ENCODE data around the gene ATP13A3. TPM values are rescaled to one million over a fixed set of nuclear protein-coding genes. Genes with fewer than 3 reads are reported as not detected.

Gene ATP13A3
- total RNA-seq, 3 donors from 2014 or later, result 186 to 209 (median 188) TPM

GRCh38 chr3:194455481-194455880 is 31.3 kb downstream of the ATP13A3 start:
- Mint-ChIP-seq H3K4me3 (no peak overlapping the region), H3K4me1 (ENCODE audit: low read depth) (peaks cover 2% of the 10 kb centered on the region), H3K9me3 (no peaks in the 10 kb centered on the region), H3K27me3 (ENCODE audit: low read depth) (no peaks in the 10 kb centered on the region), H3K36me3 (ENCODE audit: insufficient read depth) (peaks cover 37% of the 10 kb centered on the region)
- no peak for DNase-seq
- ATAC-seq, result no peak

- peaks cover 57% of the 10 kb centered on the region for H3K36me3 Mint-ChIP-seq (ENCODE audit: insufficient read depth)
- H3K27me3 Mint-ChIP-seq (ENCODE audit: low read depth), result no peaks in the 10 kb centered on the region
Measured at GRCh38 chr3:194450341-194450740, 36.5 kb downstream of the ATP13A3 start.

DNA sequence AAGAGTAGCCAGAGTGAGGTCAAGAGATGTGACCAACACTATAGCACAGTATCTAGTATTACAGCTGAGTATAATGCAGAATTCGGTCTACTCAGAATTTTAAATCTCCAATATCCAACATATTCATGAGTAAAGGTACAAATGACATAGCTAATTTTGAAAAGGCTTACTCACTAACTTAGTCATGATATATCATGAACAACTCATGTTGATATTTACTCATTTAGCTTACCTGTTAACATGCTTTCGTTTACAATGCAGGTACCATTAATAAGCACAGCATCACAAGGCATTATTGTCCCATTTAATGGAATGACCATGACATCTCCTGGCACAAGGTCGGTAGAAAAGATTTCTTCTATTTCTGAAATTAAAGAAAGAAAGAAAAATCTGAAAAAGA is 36.9 kb downstream of the ATP13A3 start:
- peaks cover 58% of the 10 kb centered on the region for H3K36me3 Mint-ChIP-seq (ENCODE audit: insufficient read depth)

More at GRCh38 chr3:194450341-194450740, 36.5 kb downstream of the ATP13A3 start:
- no peak overlapping the region for H3K4me3 Mint-ChIP-seq
- ATAC-seq (no peak), DNase-seq (no peak)
- no peaks in the 10 kb centered on the region for H3K9me3 Mint-ChIP-seq
- peaks cover 4% of the 10 kb centered on the region for H3K4me1 Mint-ChIP-seq (ENCODE audit: low read depth)

GRCh38 chr3:194447657-194448056 is 39.1 kb downstream of the ATP13A3 start:
- Mint-ChIP-seq H3K36me3 (ENCODE audit: insufficient read depth) (peaks cover 67% of the 10 kb centered on the region), H3K9me3 (no peaks in the 10 kb centered on the region)

More for the DNA sequence above, 36.9 kb downstream of the ATP13A3 start:
- no peak for DNase-seq
- H3K27me3 Mint-ChIP-seq (ENCODE audit: low read depth), result no peaks in the 10 kb centered on the region
- H3K4me3 Mint-ChIP-seq, result no peak overlapping the region
- ATAC-seq, result no peak
- peaks cover 4% of the 10 kb centered on the region for H3K4me1 Mint-ChIP-seq (ENCODE audit: low read depth)
- H3K9me3 Mint-ChIP-seq, result no peaks in the 10 kb centered on the region

GRCh38 chr3:194447161-194447560 is 39.6 kb downstream of the ATP13A3 start:
- DNase-seq (no peak), ATAC-seq (no peak)
- H3K4me3 Mint-ChIP-seq, result no peak overlapping the region
- no peaks in the 10 kb centered on the region for H3K9me3 Mint-ChIP-seq
- peaks cover 68% of the 10 kb centered on the region for H3K36me3 Mint-ChIP-seq (ENCODE audit: insufficient read depth)
- no peaks in the 10 kb centered on the region for H3K27me3 Mint-ChIP-seq (ENCODE audit: low read depth)
- H3K4me1 Mint-ChIP-seq (ENCODE audit: low read depth), result peaks cover 3% of the 10 kb centered on the region

More at GRCh38 chr3:194447657-194448056, 39.1 kb downstream of the ATP13A3 start:
- H3K4me3 Mint-ChIP-seq, result no peak overlapping the region
- no peaks in the 10 kb centered on the region for H3K27me3 Mint-ChIP-seq (ENCODE audit: low read depth)
- H3K4me1 Mint-ChIP-seq (ENCODE audit: low read depth), result peaks cover 4% of the 10 kb centered on the region
- DNase-seq (no peak), ATAC-seq (no peak)

DNA sequence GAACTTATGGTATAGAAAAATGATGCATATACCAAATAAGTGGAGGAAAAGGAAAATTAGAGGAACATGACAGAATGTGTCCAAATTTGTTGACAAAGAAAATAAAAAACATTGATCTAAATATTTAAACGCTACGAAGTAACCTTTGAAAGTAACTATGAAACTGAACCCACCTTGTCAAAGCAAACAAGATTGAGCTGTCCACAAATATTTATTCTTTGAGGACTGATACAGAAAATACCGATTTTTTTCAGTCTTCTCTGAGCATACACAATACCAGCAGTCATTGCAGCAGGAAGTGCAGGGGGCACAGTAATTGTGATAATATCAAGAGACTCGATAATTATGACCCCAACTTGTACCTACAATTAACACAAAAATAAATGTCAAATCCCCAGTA is 40.0 kb downstream of the ATP13A3 start:
- H3K4me1 Mint-ChIP-seq (ENCODE audit: low read depth), result peaks cover 3% of the 10 kb centered on the region
- H3K27me3 Mint-ChIP-seq (ENCODE audit: low read depth), result no peaks in the 10 kb centered on the region
- ATAC-seq (no peak), DNase-seq (no peak)
- no peaks in the 10 kb centered on the region for H3K9me3 Mint-ChIP-seq
- no peak overlapping the region for H3K4me3 Mint-ChIP-seq
- H3K36me3 Mint-ChIP-seq (ENCODE audit: insufficient read depth), result peaks cover 66% of the 10 kb centered on the region

- no peak for DNase-seq
- H3K27me3 Mint-ChIP-seq (ENCODE audit: low read depth), result no peaks in the 10 kb centered on the region
- peaks cover 3% of the 10 kb centered on the region for H3K4me1 Mint-ChIP-seq (ENCODE audit: low read depth)
- no peaks in the 10 kb centered on the region for H3K9me3 Mint-ChIP-seq
- no peak overlapping the region for H3K4me3 Mint-ChIP-seq
- no peak for ATAC-seq
- peaks cover 61% of the 10 kb centered on the region for H3K36me3 Mint-ChIP-seq (ENCODE audit: insufficient read depth)
Measured at GRCh38 chr3:194446172-194446571, 40.6 kb downstream of the ATP13A3 start.

GRCh38 chr3:194443901-194444300 is 42.9 kb downstream of the ATP13A3 start:
- ATAC-seq, result no peak

DNA sequence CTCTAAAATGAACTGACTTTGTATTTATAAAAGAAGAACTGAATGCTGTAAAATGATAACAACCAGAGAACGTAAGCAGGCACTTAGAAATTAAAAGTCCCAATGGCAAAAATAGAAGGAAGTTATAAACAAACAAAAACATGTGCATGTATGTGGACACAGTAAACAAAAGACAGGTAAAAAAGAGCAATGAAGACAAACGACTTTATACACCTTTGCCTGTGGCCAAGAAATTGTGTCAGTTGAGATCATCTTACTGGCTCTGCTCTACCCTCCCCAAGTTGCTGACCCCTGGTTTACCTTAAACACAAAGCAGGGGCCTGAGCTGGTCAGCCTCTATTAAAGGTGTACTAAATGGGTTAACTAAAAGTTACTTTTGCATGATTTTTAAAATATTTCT is 46.0 kb downstream of the ATP13A3 start:
- H3K36me3 Mint-ChIP-seq (ENCODE audit: insufficient read depth), result peaks cover 67% of the 10 kb centered on the region

More at GRCh38 chr3:194443901-194444300, 42.9 kb downstream of the ATP13A3 start:
- Mint-ChIP-seq H3K4me1 (ENCODE audit: low read depth) (peaks cover 5% of the 10 kb centered on the region), H3K27me3 (ENCODE audit: low read depth) (no peaks in the 10 kb centered on the region), H3K9me3 (no peaks in the 10 kb centered on the region), H3K36me3 (ENCODE audit: insufficient read depth) (peaks cover 61% of the 10 kb centered on the region), H3K4me3 (no peak overlapping the region)
- DNase-seq, result no peak

GRCh38 chr3:194439881-194440550 is 46.8 kb downstream of the ATP13A3 start:
- H3K4me1 Mint-ChIP-seq (ENCODE audit: low read depth), result peaks cover 2% of the 10 kb centered on the region
- no peaks in the 10 kb centered on the region for H3K9me3 Mint-ChIP-seq
- no peak for DNase-seq
- no peak overlapping the region for H3K4me3 Mint-ChIP-seq
- H3K27me3 Mint-ChIP-seq (ENCODE audit: low read depth), result no peaks in the 10 kb centered on the region
- H3K36me3 Mint-ChIP-seq (ENCODE audit: insufficient read depth), result peaks cover 67% of the 10 kb centered on the region
- no peak for ATAC-seq

More for the DNA sequence above, 46.0 kb downstream of the ATP13A3 start:
- Mint-ChIP-seq H3K4me1 (ENCODE audit: low read depth) (peaks cover 2% of the 10 kb centered on the region), H3K4me3 (no peak overlapping the region), H3K9me3 (no peaks in the 10 kb centered on the region), H3K27me3 (ENCODE audit: low read depth) (no peaks in the 10 kb centered on the region)
- DNase-seq (no peak), ATAC-seq (no peak)

DNA sequence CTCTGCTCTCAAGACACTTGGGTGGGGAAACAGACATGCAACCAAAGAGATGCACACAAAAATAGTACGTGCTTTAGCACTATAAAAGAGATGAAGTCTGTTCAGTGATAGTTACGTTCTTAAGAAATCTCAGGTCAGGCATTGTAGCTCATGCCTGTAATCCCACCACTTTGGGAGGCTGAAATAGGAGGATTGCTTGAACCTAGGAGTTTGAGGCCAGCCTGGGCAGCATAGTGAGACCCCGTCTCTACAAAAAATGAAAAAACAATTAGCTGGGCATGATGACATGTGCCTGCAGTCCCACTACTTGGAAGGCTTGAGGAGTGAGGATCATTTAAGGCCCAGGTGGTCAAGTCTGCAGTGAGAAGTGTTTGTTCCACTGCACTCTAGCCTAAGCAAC is 52.3 kb downstream of the ATP13A3 start:
- no peak for DNase-seq
- ATAC-seq, result no peak
- no peaks in the 10 kb centered on the region for H3K27me3 Mint-ChIP-seq (ENCODE audit: low read depth)
- no peaks in the 10 kb centered on the region for H3K9me3 Mint-ChIP-seq
- H3K4me3 Mint-ChIP-seq, result no peak overlapping the region
- H3K36me3 Mint-ChIP-seq (ENCODE audit: insufficient read depth), result peaks cover 58% of the 10 kb centered on the region
- peaks cover 2% of the 10 kb centered on the region for H3K4me1 Mint-ChIP-seq (ENCODE audit: low read depth)

GRCh38 chr3:194431554-194431953 is 55.2 kb downstream of the ATP13A3 start:
- Mint-ChIP-seq H3K36me3 (ENCODE audit: insufficient read depth) (peaks cover 56% of the 10 kb centered on the region), H3K27me3 (ENCODE audit: low read depth) (no peaks in the 10 kb centered on the region), H3K4me1 (ENCODE audit: low read depth) (no peaks in the 10 kb centered on the region), H3K9me3 (no peaks in the 10 kb centered on the region), H3K4me3 (no peak overlapping the region)
- ATAC-seq (no peak), DNase-seq (no peak)

DNA sequence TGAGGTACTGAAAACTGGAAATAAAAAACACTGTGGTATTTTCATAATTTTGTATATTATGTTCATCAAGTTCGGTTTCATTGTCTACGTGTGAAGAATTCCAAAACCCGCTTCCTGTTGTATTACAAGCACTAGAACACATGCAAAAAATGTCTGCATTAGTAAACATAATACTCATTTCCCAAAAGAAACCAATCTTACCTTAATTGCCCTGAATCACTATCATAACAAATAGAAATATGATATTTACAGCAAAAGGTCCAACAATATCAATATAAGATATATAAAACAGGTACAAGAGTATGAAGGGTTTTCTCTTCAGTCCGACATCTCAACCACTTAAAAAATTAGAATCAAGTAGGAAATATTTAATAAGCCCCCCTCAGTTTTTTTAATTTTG is 61.4 kb downstream of the ATP13A3 start:
- H3K27me3 Mint-ChIP-seq (ENCODE audit: low read depth), result no peaks in the 10 kb centered on the region
- no peak overlapping the region for H3K4me3 Mint-ChIP-seq
- peaks cover 35% of the 10 kb centered on the region for H3K36me3 Mint-ChIP-seq (ENCODE audit: insufficient read depth)
- no peaks in the 10 kb centered on the region for H3K4me1 Mint-ChIP-seq (ENCODE audit: low read depth)
- DNase-seq (no peak), ATAC-seq (no peak)
- no peaks in the 10 kb centered on the region for H3K9me3 Mint-ChIP-seq

- Mint-ChIP-seq H3K4me1 (ENCODE audit: low read depth) (no peaks in the 10 kb centered on the region), H3K9me3 (no peaks in the 10 kb centered on the region), H3K36me3 (ENCODE audit: insufficient read depth) (peaks cover 35% of the 10 kb centered on the region), H3K27me3 (ENCODE audit: low read depth) (no peaks in the 10 kb centered on the region), H3K4me3 (no peak overlapping the region)
- no peak for DNase-seq
- no peak for ATAC-seq
Measured at GRCh38 chr3:194424953-194425352, 61.8 kb downstream of the ATP13A3 start.

DNA sequence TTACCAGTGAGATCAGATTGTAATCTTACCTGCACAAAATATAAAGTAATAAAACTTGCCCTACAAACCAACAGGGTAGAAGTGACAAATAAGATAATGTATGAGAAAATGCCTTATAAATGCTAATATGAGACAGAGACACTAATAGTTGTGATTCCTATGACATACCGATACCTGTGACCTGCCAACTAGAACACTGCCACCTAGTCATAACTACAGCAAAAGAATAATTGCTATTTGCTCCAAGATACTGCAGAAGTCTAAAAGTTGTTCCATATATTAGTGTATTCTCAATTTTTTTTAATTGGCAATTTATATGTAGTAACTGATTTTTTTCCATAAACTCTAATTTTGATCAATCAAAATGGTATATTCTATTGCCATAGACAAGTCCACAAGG is 62.4 kb downstream of the ATP13A3 start:
- Mint-ChIP-seq H3K4me1 (ENCODE audit: low read depth) (no peaks in the 10 kb centered on the region), H3K36me3 (ENCODE audit: insufficient read depth) (peaks cover 30% of the 10 kb centered on the region), H3K4me3 (no peak overlapping the region), H3K9me3 (no peaks in the 10 kb centered on the region), H3K27me3 (ENCODE audit: low read depth) (no peaks in the 10 kb centered on the region)
- DNase-seq, result no peak
- ATAC-seq, result no peak
